Measurements from ENCODE around the gene CDH10.

The CDH10 gene

GRCh38 chr5:24480952-24481351 lies 163.8 kb downstream of the CDH10 start:
- no peak for DNase-seq

- no peak for DNase-seq
Observed at GRCh38 chr5:24477958-24478357, 166.8 kb downstream of the CDH10 start.

- DNase-seq, result no peak
Observed at GRCh38 chr5:24475101-24475500, 169.7 kb downstream of the CDH10 start.

GRCh38 chr5:24474685-24475084 lies 170.1 kb downstream of the CDH10 start:
- no peak for DNase-seq

GRCh38 chr5:24472518-24472917 lies 172.3 kb downstream of the CDH10 start:
- no peak for DNase-seq

- peak in 3 of 14 donors; percentile 17 to 98 (median 29) for DNase-seq
Observed at GRCh38 chr5:24444414-24444813, 200.4 kb downstream of the CDH10 start.

- DNase-seq, result no peak
Observed at GRCh38 chr5:24439465-24439864, 205.3 kb downstream of the CDH10 start.
